Neuronal stem cell (in vitro differentiated cells): ENCODE results near the gene RAI14.
A peak's percentile ranks its signal among the peaks of the same experiment; 100 is the strongest.

Experiments
- DNase-seq: peaks from one replicate; pipeline ENCODE4 v3.0.0-alpha.2; 2013; ENCODE audit warnings: low spot score
- H2AFZ ChIP-seq: one replicate; pipeline ENCODE4 v1.6.1; 2013; ENCODE audit warnings: mild to moderate bottlenecking, low read length, inconsistent platforms
- H2AK5ac ChIP-seq: 2 replicates; pipeline ENCODE4 v1.6.1; 2013; ENCODE audit warnings: low read depth, mild to moderate bottlenecking, inconsistent platforms, low read length, moderate library complexity, mixed read lengths
- H2BK120ac ChIP-seq: 2 replicates; pipeline ENCODE4 v1.6.1; 2013; ENCODE audit warnings: low read depth, mild to moderate bottlenecking, inconsistent platforms, low read length, moderate library complexity, mixed read lengths
- H2BK12ac ChIP-seq: one replicate; pipeline ENCODE4 v1.6.1; 2013; ENCODE audit warnings: low read length, inconsistent platforms
- H2BK15ac ChIP-seq: 2 replicates; pipeline ENCODE4 v1.6.1; 2013; ENCODE audit warnings: mild to moderate bottlenecking, low read length, inconsistent platforms, mixed read lengths
- H2BK5ac ChIP-seq: one replicate; pipeline ENCODE4 v1.6.1; 2013; ENCODE audit warnings: inconsistent platforms, mild to moderate bottlenecking, low read length, moderate library complexity
- H3K14ac ChIP-seq: one replicate; pipeline ENCODE4 v1.6.1; 2013; ENCODE audit warnings: low read length, inconsistent platforms
- H3K18ac ChIP-seq: 2 replicates; pipeline ENCODE4 v1.6.1; 2013; ENCODE audit warnings: low read length, inconsistent platforms
- H3K23ac ChIP-seq: 2 replicates; pipeline ENCODE4 v1.6.1; 2013; ENCODE audit warnings: low read depth, mild to moderate bottlenecking, mixed read lengths, low read length, inconsistent platforms; ENCODE audit not compliant: poor library complexity
- H3K27ac ChIP-seq: replicated peaks from 3 replicates; pipeline ENCODE4 v1.5.1; 2013; ENCODE audit warnings: low read length, inconsistent platforms
- H3K27me3 ChIP-seq, 3 experiments: 2 replicates each; pipeline ENCODE4 v1.6.1; 2013; ENCODE audit warnings: low read length in 3 of 3, mild to moderate bottlenecking in 2 of 3, inconsistent platforms in 1 of 3, low read depth in 1 of 3, mixed read lengths in 1 of 3, moderate library complexity in 1 of 3; ENCODE audit not compliant: control insufficient read depth in 3 of 3, insufficient read depth in 3 of 3
- H3K36me3 ChIP-seq, 2 donors: replicated peaks in 1 of 2; 2 replicates each; pipeline ENCODE4 v1.6.1; 2013; ENCODE audit warnings: low read length in 2 of 2; ENCODE audit not compliant: control insufficient read depth in 2 of 2, insufficient read depth in 2 of 2
- H3K4ac ChIP-seq: 2 replicates; pipeline ENCODE4 v1.6.1; 2013; ENCODE audit warnings: inconsistent platforms, mild to moderate bottlenecking, low read length, moderate library complexity
- H3K4me1 ChIP-seq, 2 donors: 1 replicate in 1 of 2; 2 replicates in 1 of 2; pipeline ENCODE4 v1.6.1; 2013; ENCODE audit warnings: low read length in 2 of 2, low read depth in 1 of 2; ENCODE audit not compliant: control insufficient read depth in 2 of 2, insufficient read depth in 1 of 2
- H3K4me2 ChIP-seq: one replicate; pipeline ENCODE4 v1.6.1; 2013; ENCODE audit warnings: mild to moderate bottlenecking, low read length, inconsistent platforms; ENCODE audit not compliant: insufficient read depth, poor library complexity, severe bottlenecking
- H3K4me3 ChIP-seq, 2 donors: 2 replicates each; pipeline ENCODE4 v1.5.1; 2013; ENCODE audit warnings: low read length in 2 of 2, mild to moderate bottlenecking in 2 of 2, inconsistent platforms in 1 of 2, moderate library complexity in 1 of 2
- H3K79me1 ChIP-seq: one replicate; pipeline ENCODE4 v1.6.1; 2013; ENCODE audit warnings: low read depth, mild to moderate bottlenecking, inconsistent platforms, low read length, moderate library complexity
- H3K9ac ChIP-seq: one replicate; pipeline ENCODE4 v1.6.1; 2013; ENCODE audit warnings: mild to moderate bottlenecking, low read depth, low read length, inconsistent platforms; ENCODE audit not compliant: poor library complexity
- H3K9me3 ChIP-seq, 2 donors: replicated peaks in 1 of 2; 2 replicates each; pipeline versions ENCODE3 to v1.6.1; 2013; ENCODE audit warnings: low read length in 2 of 2, mild to moderate bottlenecking in 2 of 2, inconsistent platforms in 1 of 2, low read depth in 1 of 2, mixed read lengths in 1 of 2, moderate library complexity in 1 of 2; ENCODE audit not compliant: control insufficient read depth in 2 of 2, insufficient read depth in 1 of 2
- H4K8ac ChIP-seq: one replicate; pipeline ENCODE4 v1.6.1; 2013; ENCODE audit warnings: low read depth, mild to moderate bottlenecking, inconsistent platforms, low read length, moderate library complexity
- H4K91ac ChIP-seq: one replicate; pipeline ENCODE4 v1.6.1; 2013; ENCODE audit warnings: low read length, low read depth, mild to moderate bottlenecking, inconsistent platforms; ENCODE audit not compliant: poor library complexity
- WGBS, 2 donors: extraction: QIAGEN DNeasy Blood & Tissue Kit; methylation state at CpG; one replicate each; pipeline ENCODE4 v1.1.7; 2013; ENCODE audit warnings: missing lambda C conversion rate in 2 of 2, mixed read lengths in 1 of 2; ENCODE audit not compliant: insufficient read length in 2 of 2, insufficient replicate concordance in 1 of 2; ENCODE audit errors: extremely low coverage in 2 of 2; 5-methylcytosine and 5-hydroxymethylcytosine counted together

RAI14 gene

GRCh38 chr5:34695275-34696027, 39.3 kb downstream of the RAI14 start:
- Histone ChIP-seq H3K18ac (no peak overlapping the region), H3K4me3 (no peak overlapping the region), H2AFZ (no peak overlapping the region), H2BK12ac (no peak overlapping the region), H3K27ac (no peak overlapping the region), H2BK15ac (no peak overlapping the region), H4K91ac (no peak overlapping the region), H3K9me3 (no peaks in the 10 kb centered on the region), H4K8ac (no peak overlapping the region), H3K4me1 (peaks cover 4 to 13% of the 10 kb centered on the region in 2 donors), H3K4me2 (no peak overlapping the region), H3K23ac (no peak overlapping the region), H2BK120ac (no peak overlapping the region), H3K79me1 (peaks cover 5% of the 10 kb centered on the region), H2AK5ac (no peak overlapping the region), H2BK5ac (no peak overlapping the region), H3K4ac (no peak overlapping the region), H3K9ac (no peak overlapping the region), H3K36me3 (peaks cover 3 to 34% of the 10 kb centered on the region in 2 donors), H3K14ac (no peak overlapping the region), H3K27me3 (no peaks in the 10 kb centered on the region)
- no peak for DNase-seq
- no CpG with 5 or more reads among the region's 1 CpG for WGBS, 2 donors

DNA sequence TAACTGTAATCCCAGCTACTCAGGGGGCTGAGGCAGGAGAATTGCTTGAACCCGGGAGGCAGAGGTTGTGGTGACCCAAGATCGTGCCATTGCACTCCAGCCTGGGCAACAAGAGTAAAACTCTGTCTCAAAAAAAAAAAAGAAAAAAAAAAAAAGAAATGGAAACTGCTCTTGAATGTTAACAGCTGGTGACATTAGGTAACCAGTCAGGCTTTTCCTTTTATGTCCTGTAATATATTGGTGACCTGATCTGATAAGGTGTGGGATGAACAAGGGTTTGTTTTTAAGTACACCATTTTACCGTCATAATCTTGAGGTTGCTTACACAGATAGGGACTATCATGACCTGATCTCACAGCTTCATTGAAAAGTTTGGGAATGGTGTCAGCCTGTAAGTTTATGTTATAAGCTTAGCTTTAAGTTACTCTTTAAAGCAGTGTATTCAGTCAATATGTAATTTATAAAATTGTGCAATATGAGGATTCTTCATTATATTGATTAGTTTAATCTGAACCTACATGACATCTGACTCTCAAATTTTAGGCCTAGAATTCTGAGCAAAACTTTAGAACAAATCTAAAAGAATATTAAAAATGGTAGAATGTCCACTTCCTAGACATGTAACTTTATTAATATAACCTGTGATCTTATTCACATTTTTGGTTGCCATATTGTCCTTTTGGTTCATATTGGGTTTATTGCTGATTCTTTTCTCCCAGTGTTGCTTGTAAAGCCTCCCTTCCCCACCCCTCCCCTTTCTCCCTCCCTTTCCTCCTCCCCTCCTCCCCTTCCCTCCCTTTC, 41.4 kb downstream of the RAI14 start:
- Histone ChIP-seq H3K4me3 (no peak overlapping the region), H3K4me1 (peaks cover 4 to 12% of the 10 kb centered on the region in 2 donors), H3K4ac (no peak overlapping the region), H3K14ac (no peak overlapping the region), H3K4me2 (no peak overlapping the region), H3K36me3 (peaks cover 3 to 33% of the 10 kb centered on the region in 2 donors), H4K91ac (no peak overlapping the region), H2BK5ac (no peak overlapping the region), H3K27ac (no peak overlapping the region), H2BK12ac (no peak overlapping the region), H2AFZ (no peak overlapping the region), H3K27me3 (no peaks in the 10 kb centered on the region), H2BK15ac (no peak overlapping the region), H3K18ac (no peak overlapping the region), H2BK120ac (no peak overlapping the region), H3K9ac (no peak overlapping the region), H3K23ac (no peak overlapping the region), H4K8ac (no peak overlapping the region), H3K79me1 (peaks cover 5% of the 10 kb centered on the region), H2AK5ac (no peak overlapping the region), H3K9me3 (no peaks in the 10 kb centered on the region)
- no peak for DNase-seq
- no CpG with 5 or more reads among the region's 3 CpGs for whole genome bisulfite sequencing, 2 donors

- Histone ChIP-seq H3K14ac (no peak overlapping the region), H2BK5ac (no peak overlapping the region), H3K4me2 (no peak overlapping the region), H4K91ac (no peak overlapping the region), H3K79me1 (peaks cover 1% of the 10 kb centered on the region), H2BK12ac (no peak overlapping the region), H3K27ac (no peak overlapping the region), H3K27me3 (no peaks in the 10 kb centered on the region), H3K9ac (no peak overlapping the region), H3K23ac (no peak overlapping the region), H3K9me3 (no peaks in the 10 kb centered on the region), H4K8ac (no peak overlapping the region), H2BK15ac (no peak overlapping the region), H3K4me3 (no peak overlapping the region), H2AFZ (no peak overlapping the region), H2AK5ac (no peak overlapping the region), H3K36me3 (peaks cover 3 to 28% of the 10 kb centered on the region in 2 donors), H3K4me1 (peaks cover 4 to 9% of the 10 kb centered on the region in 2 donors), H2BK120ac (no peak overlapping the region), H3K18ac (no peak overlapping the region), H3K4ac (no peak overlapping the region)
- DNase-seq: no peak
Observed at GRCh38 chr5:34698109-34698419, 41.9 kb downstream of the RAI14 start.

- no CpG with 5 or more reads among the region's 6 CpGs for WGBS, 2 donors
- H3K14ac ChIP-seq: no peak overlapping the region
- no peak overlapping the region for H4K8ac ChIP-seq
- no peak overlapping the region for H2BK12ac ChIP-seq
- peaks cover 3 to 11% of the 10 kb centered on the region in 2 donors for H3K4me1 ChIP-seq
- H2AK5ac ChIP-seq: peak overlapping the region; percentile 57
- no peak overlapping the region for H3K4me3 ChIP-seq
- no peak overlapping the region for H3K27ac ChIP-seq
- no peak overlapping the region for H2BK120ac ChIP-seq
- no peaks in the 10 kb centered on the region for H3K27me3 ChIP-seq
- H2BK5ac ChIP-seq: no peak overlapping the region
- H3K4me2 ChIP-seq: no peak overlapping the region
- no peaks in the 10 kb centered on the region for H3K9me3 ChIP-seq
- no peak for DNase-seq
- no peak overlapping the region for H3K4ac ChIP-seq
- H2BK15ac ChIP-seq: no peak overlapping the region
- no peaks in the 10 kb centered on the region for H3K79me1 ChIP-seq
- H3K9ac ChIP-seq: peak overlapping the region; percentile 34
- H4K91ac ChIP-seq: no peak overlapping the region
- no peak overlapping the region for H3K18ac ChIP-seq
- H3K23ac ChIP-seq: no peak overlapping the region
- no peak overlapping the region for H2AFZ ChIP-seq
- H3K36me3 ChIP-seq: peaks cover 0 to 21% of the 10 kb centered on the region in 2 donors
Observed at GRCh38 chr5:34698754-34699153, 42.6 kb downstream of the RAI14 start.
